Forelimb muscle (tissue), 1 donor: ENCODE measurements around the gene ANKRD12. TPM values are rescaled to one million over a fixed set of nuclear protein-coding genes. Genes with fewer than 3 reads are reported as not detected.

Experiments
- DNase-seq: peaks from one replicate; pipeline ENCODE4 v3.0.0-alpha.2; 2013; ENCODE audit warnings: low read depth
- polyA plus RNA-seq: library from polyadenylated mRNA; unstranded; fragments of 120-200 nt; gene quantifications from one replicate; pipeline ENCODE4 v1.2.1, GENCODE V29; 2013; ENCODE audit not compliant: insufficient read length

Gene ANKRD12
- polyA plus RNA-seq, 1 donor: 18.9 TPM

GRCh38 chr18:9106094-9106493, 30.5 kb upstream of the ANKRD12 start:
- DNase-seq: no peak

- DNase-seq: no peak
These were observed 29.6 kb upstream of the ANKRD12 start for GRCh38 chr18:9106800-9107584.

GRCh38 chr18:9108911-9109310, 27.7 kb upstream of the ANKRD12 start:
- no peak for DNase-seq

DNA sequence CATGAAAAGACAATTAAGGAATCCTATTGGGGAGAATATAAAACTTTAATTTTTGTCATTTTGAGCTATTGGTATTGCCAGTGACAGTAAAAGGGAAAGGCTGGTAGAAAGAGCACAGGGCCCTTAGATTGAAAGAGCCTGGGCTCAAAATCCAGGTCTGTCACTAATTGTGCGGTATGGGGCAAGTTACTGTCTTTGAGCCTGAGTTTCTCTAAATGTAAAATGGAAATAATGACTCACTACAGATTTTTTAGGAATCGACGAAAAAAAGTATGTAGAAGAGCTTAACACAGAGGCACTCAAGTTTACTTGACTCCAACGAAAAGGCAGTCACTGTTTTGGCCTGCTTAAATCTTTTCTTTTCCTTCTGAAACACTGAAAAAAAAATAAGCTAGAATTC, 27.1 kb upstream of the ANKRD12 start:
- no peak for DNase-seq

- no peak for DNase-seq
These were observed 23.0 kb upstream of the ANKRD12 start for GRCh38 chr18:9113468-9114149.

- DNase-seq: no peak
These were observed 20.6 kb upstream of the ANKRD12 start for GRCh38 chr18:9115984-9116383.

- DNase-seq: no peak
These were observed 18.4 kb upstream of the ANKRD12 start for GRCh38 chr18:9117980-9118841.

DNA sequence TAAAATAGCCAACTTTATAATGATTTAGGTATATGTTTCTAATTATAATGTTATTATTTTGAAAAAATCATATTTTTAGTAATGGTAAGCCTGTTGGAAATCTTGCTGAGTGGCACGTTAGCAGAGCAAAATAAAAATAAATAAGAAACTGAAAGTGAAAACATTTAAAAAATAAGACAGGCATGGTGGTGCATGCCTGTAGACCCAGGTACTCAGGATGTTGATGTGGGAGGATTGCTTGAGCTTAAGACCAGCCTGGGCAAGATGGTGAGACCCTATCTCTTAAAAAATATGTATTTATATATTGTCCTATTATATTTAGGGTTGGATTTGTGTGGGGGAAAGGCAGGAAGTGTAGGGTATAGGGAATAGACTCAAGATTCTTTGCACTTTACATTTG, 15.8 kb upstream of the ANKRD12 start:
- DNase-seq: no peak

DNA sequence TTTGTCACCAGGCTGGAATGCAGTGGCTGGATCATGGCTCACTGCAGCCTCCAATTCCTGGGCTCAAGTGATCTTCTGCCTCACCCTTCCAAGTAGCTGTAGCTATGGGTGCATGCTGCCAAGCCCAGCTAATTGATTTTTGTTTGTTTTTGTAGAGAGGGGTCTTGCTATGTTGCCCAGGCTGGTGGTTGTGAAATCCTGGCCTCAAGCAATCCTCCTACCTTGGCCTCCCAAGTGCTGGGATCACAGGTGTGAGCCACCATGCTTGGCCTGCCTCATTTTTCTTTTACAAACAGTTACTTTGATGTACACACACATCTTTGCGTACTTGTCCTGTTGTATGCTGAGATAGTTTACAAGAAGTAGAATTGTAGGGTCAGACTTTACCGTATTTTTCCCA, 13.1 kb upstream of the ANKRD12 start:
- DNase-seq: no peak

DNA sequence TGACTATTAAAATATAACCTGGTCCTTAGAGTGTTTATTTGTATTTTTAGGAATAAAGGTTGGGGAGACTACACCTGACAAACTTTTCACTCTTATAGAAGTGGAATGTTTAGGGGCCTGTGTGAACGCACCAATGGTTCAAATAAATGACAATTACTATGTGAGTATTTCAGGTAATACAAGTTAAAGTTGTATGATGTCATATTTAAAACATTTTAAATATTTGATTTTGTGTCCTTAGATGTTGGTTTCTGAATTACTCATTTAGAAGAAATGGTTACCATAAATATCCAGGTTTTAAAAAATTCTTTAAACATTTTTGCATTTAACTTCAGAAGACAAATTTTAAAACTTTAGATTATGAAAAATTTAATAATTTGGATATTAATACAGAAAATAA, 11.8 kb upstream of the ANKRD12 start:
- no peak for DNase-seq

GRCh38 chr18:9126337-9126736, 10.2 kb upstream of the ANKRD12 start:
- DNase-seq: no peak

- DNase-seq: no peak
These were observed 6.4 kb upstream of the ANKRD12 start for GRCh38 chr18:9130195-9130594.

GRCh38 chr18:9130806-9131205, 5.8 kb upstream of the ANKRD12 start:
- no peak for DNase-seq

GRCh38 chr18:9132628-9133027, 4.0 kb upstream of the ANKRD12 start:
- DNase-seq: no peak

DNA sequence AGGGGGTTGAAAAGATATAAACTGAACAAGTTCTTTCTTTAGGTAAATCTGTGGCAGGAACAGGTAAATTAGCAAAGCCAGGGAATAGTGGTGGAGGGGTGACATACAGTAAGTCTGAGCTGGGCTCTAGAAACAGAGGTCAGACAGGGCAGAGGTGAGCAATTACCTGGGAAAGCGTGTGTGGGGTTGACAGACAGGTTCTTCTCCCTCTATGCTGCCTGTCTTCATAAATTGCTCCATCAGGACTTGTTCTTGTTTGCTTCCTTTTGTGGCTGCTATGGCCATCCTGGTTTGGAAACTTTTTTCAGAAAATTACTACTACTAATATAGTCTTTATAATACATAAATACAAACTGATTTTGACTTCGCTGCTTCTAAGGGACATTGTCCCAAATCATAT, 3.4 kb upstream of the ANKRD12 start:
- DNase-seq: no peak

- DNase-seq: no peak
These were observed 1.3 kb upstream of the ANKRD12 start for GRCh38 chr18:9135081-9135911.

GRCh38 chr18:9135912-9136314, 668 bp upstream of the ANKRD12 start:
- no peak for DNase-seq

DNA sequence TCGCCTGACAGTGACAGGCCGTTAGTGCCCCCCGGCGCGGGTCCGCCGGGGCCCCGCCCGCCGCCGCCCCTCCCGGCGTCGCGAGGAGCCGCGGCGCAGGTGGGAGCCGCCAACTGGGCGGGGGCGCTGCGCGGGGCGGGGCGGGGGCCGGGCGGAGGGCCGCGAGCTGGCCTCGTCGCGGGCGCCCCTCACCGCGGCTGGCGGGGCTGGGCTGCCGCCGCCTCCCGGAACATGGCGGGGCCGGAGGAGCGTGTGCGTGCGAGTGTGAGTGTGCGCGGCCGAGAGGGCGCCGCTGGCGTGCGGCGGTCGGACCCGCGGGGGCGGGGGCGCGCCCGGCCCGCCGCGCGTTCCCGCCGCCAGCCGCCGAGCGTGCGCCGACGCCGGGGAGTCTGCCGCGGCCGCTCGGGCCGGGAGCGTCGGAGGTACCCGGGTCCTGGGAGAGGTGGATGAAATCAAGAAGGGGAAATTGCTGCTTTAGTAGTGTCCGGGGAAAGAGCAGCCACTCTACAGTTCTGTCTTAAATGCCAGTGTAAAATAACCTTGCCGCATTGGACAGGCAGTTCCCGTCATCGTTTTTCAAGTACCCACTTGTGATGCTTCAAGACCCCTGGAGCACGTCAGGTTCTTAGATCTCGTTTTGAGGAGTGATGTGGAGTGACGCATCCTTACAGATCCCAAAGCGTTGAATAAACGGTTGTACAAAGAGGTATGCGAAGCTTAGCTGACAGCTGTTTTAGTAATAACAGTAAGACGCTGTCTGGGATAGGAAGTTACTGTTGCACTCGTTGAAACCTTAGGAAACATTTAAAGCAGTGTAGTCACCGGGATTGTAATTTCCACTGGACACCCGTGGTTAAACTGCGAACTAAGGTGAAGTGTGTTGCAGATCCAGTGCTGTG, 836 bp downstream of the ANKRD12 start:
- peak; percentile 52 for DNase-seq

GRCh38 chr18:9139400-9140039, 2.9 kb downstream of the ANKRD12 start:
- no peak for DNase-seq

DNA sequence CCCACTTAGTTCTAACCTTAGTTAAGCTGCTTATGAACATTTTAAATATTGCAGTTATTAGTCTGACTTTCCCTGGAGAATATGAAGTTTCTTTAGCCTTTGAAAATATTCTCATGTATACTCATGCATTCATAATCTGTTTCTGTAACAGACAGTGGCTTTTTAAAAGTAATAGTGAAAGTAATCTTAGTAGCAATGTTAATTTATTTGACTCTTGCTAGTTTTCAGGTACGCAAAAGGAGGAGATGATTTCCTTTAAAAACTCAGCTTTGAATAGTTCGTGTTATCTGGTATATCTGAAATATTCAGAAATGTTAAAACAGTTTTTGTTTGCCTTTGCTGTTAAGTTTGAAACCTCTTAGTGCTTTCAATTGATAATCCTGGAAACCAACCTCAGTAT, 3.8 kb downstream of the ANKRD12 start:
- no peak for DNase-seq
